Raji (cell line): Measurements from ENCODE around the gene MCC.

Experiments
- POLR2A ChIP-seq: IDR thresholded peaks from 2 replicates; pipeline ENCODE4 v1.6.1; 2011; ENCODE audit warnings: low read depth, low read length, control low read depth; ENCODE audit not compliant: insufficient read depth

MCC gene

GRCh38 chr5:113246361-113246870 lies 241.8 kb downstream of the MCC start:
- no peak for TF ChIP-seq POLR2A

GRCh38 chr5:113245427-113246225 lies 242.6 kb downstream of the MCC start:
- TF ChIP-seq POLR2A, result no peak

GRCh38 chr5:113244966-113245365 lies 243.3 kb downstream of the MCC start:
- TF ChIP-seq POLR2A, result no peak

- no peak for TF ChIP-seq POLR2A
Observed at GRCh38 chr5:113243349-113243664, 244.9 kb downstream of the MCC start.

- TF ChIP-seq POLR2A, result no peak
Observed at GRCh38 chr5:113242481-113243348, 245.5 kb downstream of the MCC start.

GRCh38 chr5:113240951-113241726 lies 247.1 kb downstream of the MCC start:
- TF ChIP-seq POLR2A, result no peak

GRCh38 chr5:113240032-113240431 lies 248.2 kb downstream of the MCC start:
- no peak for TF ChIP-seq POLR2A

GRCh38 chr5:113237893-113238292 lies 250.4 kb downstream of the MCC start:
- no peak for TF ChIP-seq POLR2A

GRCh38 chr5:113236536-113237288 lies 251.5 kb downstream of the MCC start:
- no peak for TF ChIP-seq POLR2A

GRCh38 chr5:113235884-113236283 lies 252.4 kb downstream of the MCC start:
- TF ChIP-seq POLR2A, result no peak

- no peak for TF ChIP-seq POLR2A
Observed at GRCh38 chr5:113234546-113234945, 253.7 kb downstream of the MCC start.

GRCh38 chr5:113233606-113234005 lies 254.6 kb downstream of the MCC start:
- TF ChIP-seq POLR2A, result no peak

GRCh38 chr5:113232667-113233066 lies 255.6 kb downstream of the MCC start:
- no peak for TF ChIP-seq POLR2A

- no peak for TF ChIP-seq POLR2A
Observed at GRCh38 chr5:113232221-113232620, 256.0 kb downstream of the MCC start.

- no peak for TF ChIP-seq POLR2A
Observed at GRCh38 chr5:113231653-113232000, 256.6 kb downstream of the MCC start.
